A204.1 (cell line): ENCODE results near the gene EEF1AKMT1.
"Not testable (repeated sequence)": the region's sequence is repeated elsewhere in the genome, so short reads cannot be mapped to it uniquely, and the experiment has no call there.

Experiments
- FAIRE-seq: peaks from 2 replicates; lab custom pipeline; 2012; peaks lifted over from hg19 to GRCh38; lab: Jason Lieb, UNC

Gene EEF1AKMT1

GRCh38 chr13:20776751-20777150, 3.0 kb upstream of the EEF1AKMT1 start:
- FAIRE-seq, result no peak

DNA sequence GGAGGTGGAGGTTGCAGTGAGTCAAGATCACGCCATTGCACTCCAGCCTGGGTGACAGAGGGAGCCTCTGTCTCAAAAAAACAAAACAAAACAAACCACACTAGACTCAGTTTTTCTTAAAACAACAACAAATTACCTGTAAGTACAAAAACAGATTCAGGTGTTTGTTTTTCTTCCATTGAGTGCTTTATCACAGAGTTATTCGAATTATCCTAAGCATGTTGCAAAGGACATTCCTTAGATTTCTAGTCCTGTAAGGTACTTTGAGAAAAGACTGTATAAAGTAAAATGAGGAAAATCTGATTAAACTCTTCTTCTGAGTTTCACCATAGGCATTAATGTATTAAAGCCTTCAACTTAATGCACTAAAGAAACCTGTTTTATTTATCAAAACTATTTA, 2.2 kb upstream of the EEF1AKMT1 start:
- no peak for FAIRE-seq

DNA sequence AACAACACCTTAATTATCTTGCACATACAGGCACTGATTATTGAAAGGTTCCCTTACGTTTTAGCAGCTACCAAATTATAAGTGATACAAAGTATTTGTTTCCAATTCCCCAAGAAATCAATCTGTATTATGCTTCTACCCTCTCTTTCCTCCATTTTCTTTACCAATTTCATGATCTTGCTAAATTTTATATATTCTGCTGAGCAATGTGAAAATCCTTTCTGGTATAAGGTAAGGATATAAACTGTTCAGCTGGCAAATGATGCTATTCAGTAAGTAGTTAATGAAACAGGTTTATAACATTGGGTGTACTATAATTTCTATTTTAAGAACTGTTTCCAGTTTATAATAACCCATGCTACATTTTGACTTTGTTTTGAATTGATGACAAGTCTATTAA, 985 bp upstream of the EEF1AKMT1 start:
- no peak for FAIRE-seq

GRCh38 chr13:20772401-20773131, 1.2 kb downstream of the EEF1AKMT1 start:
- FAIRE-seq, result no peak

DNA sequence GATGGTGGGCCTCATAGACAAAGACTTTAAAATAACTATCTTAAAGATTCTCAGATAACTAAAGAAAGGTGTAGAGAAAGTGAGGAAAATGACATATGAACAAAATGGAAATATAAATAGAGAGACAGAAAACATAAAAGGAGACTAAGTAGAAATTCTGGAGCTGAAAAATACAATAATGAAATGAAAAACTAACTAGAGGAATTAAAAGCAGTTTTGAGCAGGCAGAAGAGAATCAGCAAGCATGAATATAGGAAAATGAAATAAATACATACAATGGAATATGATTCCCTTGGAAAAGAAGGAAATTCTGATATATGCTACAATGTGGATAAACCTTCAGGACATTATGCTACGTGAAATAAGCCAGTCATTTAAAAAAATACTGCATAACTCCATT, 3.9 kb downstream of the EEF1AKMT1 start:
- no peak for FAIRE-seq

GRCh38 chr13:20769091-20769490, 4.7 kb downstream of the EEF1AKMT1 start:
- no peak for FAIRE-seq

GRCh38 chr13:20767309-20767943, 6.3 kb downstream of the EEF1AKMT1 start:
- no peak for FAIRE-seq

DNA sequence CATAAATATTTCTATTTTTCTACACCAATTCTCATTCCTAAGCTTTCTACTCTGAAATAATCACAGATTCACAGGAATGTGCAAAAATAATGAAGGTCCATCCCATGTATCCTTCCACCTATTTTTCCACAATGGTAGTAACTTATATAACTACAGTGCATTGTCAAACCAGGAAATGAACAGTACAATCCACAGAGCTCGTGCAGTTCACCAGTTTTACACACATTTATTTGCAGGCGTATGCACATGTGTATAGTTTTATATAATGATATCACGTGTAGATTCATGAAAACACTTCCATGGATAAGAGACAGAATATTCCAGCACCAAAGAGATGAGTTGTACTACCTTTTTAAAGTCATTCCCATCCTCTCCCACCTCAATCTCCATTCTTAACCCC, 12.9 kb downstream of the EEF1AKMT1 start:
- no peak for FAIRE-seq

DNA sequence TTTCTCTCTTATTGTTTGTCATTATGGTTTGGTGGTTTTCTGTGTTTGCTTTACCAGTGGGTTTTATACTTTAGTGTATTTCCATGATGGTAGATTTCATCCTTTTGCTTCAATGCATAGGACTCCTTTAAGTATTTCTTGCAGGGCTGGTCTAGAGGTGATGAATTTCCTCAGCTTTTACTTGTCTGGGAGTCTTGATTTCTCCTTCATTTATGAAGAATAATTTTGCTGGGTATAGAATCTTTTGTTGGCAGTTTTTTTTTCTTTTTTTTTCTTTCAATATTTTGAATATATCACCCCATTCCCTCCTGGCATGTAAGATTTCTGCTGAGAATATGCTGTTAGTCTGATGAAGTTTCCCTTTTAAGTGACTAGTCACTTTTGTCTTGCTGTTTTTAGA, 19.8 kb downstream of the EEF1AKMT1 start:
- FAIRE-seq, result no peak

DNA sequence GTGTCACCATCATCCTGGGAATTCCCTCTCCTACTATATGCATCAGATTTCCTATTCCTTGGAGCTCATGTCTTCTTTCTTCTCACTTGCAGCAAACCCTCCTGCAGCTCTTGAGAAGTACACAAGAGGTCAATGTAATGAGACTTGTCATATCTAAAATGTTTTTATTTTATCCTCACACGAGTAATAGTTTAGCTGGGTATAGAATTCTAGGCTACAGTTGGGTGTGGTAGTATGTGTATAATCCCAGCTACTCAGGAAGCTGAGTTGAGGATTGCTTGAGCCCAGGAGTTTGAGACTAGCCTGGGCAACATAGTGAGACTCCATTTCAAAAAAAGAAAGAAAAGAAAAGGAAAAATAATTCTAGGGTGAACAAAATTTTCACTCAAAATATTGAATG, 24.4 kb downstream of the EEF1AKMT1 start:
- no peak for FAIRE-seq

GRCh38 chr13:20743830-20744404, 29.8 kb downstream of the EEF1AKMT1 start:
- not testable (repeated sequence) for FAIRE-seq

- FAIRE-seq, result no peak
These were observed 33.7 kb downstream of the EEF1AKMT1 start for GRCh38 chr13:20740021-20740420.

DNA sequence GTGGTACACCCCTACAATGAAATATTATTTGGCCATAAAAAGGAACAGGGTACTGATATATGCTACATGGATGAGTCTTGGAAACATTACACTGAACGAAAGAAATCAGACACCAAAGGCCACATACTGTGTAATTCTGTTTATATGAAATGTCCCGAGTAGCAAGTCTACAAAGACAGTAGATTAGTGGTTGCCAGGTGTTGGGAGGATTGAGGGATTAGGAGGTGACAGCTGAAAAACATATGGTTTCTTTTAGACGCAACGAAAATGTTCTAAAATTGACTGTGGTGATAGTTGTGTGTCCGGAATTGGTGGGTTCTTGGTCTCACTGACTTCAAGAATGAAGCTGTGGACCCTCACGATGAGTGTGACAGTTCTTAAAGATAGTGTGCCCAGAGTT, 35.1 kb downstream of the EEF1AKMT1 start:
- no peak for FAIRE-seq

- FAIRE-seq, result no peak
These were observed 43.9 kb downstream of the EEF1AKMT1 start for GRCh38 chr13:20729633-20730585.

DNA sequence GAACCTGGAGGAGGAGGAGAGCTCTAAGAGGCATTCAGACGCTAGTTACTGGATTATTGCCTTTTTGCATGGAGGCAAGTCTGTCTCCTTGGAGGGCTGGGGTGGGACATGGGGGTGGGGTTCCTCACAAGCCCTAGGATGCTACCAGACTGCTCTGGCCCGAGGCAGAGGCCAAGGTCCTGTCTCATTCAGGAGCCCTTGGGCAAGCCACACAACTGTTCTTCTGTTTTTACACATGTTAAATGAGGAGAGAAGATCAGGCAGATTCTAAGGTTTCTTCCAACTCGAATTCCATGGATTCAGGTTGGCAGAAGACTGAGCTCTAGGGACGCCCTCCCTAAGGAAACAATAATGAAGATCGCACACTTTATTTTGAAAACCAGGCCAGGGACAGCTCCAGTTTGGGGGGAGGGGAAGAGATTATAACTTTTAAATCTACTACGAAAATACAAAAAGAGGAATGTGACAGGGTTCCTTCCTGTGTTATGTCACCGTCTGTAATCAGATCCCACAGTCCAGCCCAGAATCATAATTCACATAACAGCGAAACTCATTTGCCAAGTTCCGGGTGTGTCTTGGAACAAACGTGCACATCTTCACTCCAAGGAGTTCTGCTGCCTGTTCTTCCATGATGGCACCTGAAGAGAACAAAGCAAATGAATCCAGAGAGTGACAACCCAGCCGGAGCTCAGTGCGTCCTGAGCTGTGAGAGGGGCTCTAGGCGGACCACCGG, 45.0 kb downstream of the EEF1AKMT1 start:
- FAIRE-seq, result no peak

GRCh38 chr13:20727856-20728255, 45.9 kb downstream of the EEF1AKMT1 start:
- FAIRE-seq, result no peak

DNA sequence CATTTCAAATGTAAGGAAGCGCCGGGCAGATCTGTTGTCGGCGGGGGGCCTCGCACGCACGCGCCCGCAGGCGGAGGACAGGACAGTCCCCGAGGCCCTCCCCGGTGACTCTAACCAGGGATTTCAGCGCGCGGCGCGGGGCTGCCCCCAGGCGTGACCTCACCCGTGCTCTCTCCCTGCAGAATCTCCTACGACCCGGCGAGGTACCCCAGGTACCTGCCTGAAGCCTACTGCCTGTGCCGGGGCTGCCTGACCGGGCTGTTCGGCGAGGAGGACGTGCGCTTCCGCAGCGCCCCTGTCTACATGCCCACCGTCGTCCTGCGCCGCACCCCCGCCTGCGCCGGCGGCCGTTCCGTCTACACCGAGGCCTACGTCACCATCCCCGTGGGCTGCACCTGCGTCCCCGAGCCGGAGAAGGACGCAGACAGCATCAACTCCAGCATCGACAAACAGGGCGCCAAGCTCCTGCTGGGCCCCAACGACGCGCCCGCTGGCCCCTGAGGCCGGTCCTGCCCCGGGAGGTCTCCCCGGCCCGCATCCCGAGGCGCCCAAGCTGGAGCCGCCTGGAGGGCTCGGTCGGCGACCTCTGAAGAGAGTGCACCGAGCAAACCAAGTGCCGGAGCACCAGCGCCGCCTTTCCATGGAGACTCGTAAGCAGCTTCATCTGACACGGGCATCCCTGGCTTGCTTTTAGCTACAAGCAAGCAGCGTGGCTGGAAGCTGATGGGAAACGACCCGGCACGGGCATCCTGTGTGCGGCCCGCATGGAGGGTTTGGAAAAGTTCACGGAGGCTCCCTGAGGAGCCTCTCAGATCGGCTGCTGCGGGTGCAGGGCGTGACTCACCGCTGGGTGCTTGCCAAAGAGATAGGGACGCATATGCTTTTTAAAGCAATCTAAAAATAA, 52.1 kb downstream of the EEF1AKMT1 start:
- no peak for FAIRE-seq

GRCh38 chr13:20721058-20721453, 52.7 kb downstream of the EEF1AKMT1 start:
- FAIRE-seq, result no peak

DNA sequence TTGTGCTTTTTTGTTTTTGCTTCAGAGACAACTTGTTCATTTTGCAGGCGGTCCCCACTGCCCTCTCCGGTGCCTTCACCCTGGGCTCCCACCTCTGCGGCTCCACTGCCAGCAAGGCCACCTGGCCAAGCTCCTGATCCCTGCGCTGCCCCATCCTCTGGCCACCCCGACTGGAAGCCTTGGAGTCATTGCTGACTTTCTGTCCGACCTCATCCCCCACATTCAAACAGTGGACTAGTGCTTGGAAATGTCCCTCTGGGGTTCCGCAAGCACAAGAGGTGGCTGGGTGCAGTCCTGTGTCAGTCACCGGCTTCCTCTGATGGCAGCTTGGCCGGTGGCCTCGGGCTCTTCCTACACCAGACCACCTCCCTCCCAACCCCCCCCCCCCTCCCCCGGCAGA, 53.3 kb downstream of the EEF1AKMT1 start:
- no peak for FAIRE-seq

DNA sequence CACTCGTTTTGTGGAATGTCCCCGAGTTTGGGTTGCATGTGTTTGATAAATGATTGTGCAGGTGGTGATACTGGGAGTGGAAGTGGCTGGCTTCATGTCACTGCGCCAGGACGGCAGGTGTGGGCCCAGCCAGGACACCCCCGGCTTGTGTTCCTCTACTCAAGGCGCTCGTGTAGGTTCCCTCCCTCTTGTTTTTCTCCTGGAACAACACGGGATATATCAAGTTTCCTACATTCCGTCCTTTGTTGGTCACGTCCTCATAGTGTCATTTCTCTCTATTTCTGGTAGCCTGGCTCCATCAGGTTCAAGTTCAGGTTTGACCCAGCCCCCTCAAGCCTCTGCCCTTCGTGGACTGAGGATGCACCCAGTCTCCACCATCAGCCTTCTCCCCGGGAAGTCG, 54.0 kb downstream of the EEF1AKMT1 start:
- no peak for FAIRE-seq
